Tibial nerve (tissue), 4 donors: ENCODE results near the gene RCAN2. TPM values are rescaled to one million over a fixed set of nuclear protein-coding genes. Genes with fewer than 3 reads are reported as not detected.

ENCODE experiments used
- DNase-seq, 2 donors: peaks; one replicate each; pipeline ENCODE4 v3.0.0-alpha.2; 2019; ENCODE audit warnings: low spot score in 2 of 2
- H3K27ac ChIP-seq, 4 donors: fragments of 200-600 bp; sonication (generic) in 3 of 4; one replicate each; pipeline ENCODE4 v1.5.1; 2017 to 2019; ENCODE audit warnings: mild to moderate bottlenecking in 1 of 4
- H3K27me3 ChIP-seq, 2 donors: fragments of 200-600 bp; sonication (generic) in 1 of 2; one replicate each; pipeline versions ENCODE4 v1.5.1 to v1.6.0; 2017 to 2019
- H3K36me3 ChIP-seq, 3 donors: fragments of 200-600 bp; sonication (generic); one replicate each; pipeline ENCODE4 v1.5.1; 2018 to 2019
- H3K4me1 ChIP-seq, 4 donors: fragments of 200-600 bp; sonication (generic) in 3 of 4; one replicate each; pipeline ENCODE4 v1.5.1; 2017 to 2019
- H3K4me3 ChIP-seq, 4 donors: fragments of 200-600 bp; sonication (generic) in 3 of 4; one replicate each; pipeline ENCODE4 v1.5.1; 2017 to 2019; ENCODE audit warnings: mild to moderate bottlenecking in 1 of 4, moderate library complexity in 1 of 4
- H3K9me3 ChIP-seq, 4 donors: fragments of 200-600 bp; sonication (generic) in 3 of 4; one replicate each; pipeline ENCODE4 v1.5.1; 2017 to 2019
- CTCF ChIP-seq, 5 experiments: fragments of 200-600 bp in 3 of 5; fragments of 450-650 bp in 2 of 5; sonication (generic) in 3 of 5; IDR thresholded peaks; one replicate each; pipeline ENCODE4 v1.5.1; 2016 to 2019; ENCODE audit warnings: antibody characterized with exemption in 5 of 5, mild to moderate bottlenecking in 3 of 5, moderate library complexity in 2 of 5
- EP300 ChIP-seq, 2 donors: sonication (generic); formaldehyde crosslinking; IDR thresholded peaks; one replicate each; pipeline ENCODE4 v1.6.1; 2017; ENCODE audit warnings: antibody characterized with exemption in 2 of 2, mild to moderate bottlenecking in 1 of 2
- POLR2A ChIP-seq, 2 donors: fragments of 450-650 bp; IDR thresholded peaks; one replicate each; pipeline ENCODE4 v1.6.1; 2017; ENCODE audit warnings: antibody characterized with exemption in 2 of 2, mild to moderate bottlenecking in 2 of 2, moderate library complexity in 2 of 2
- WGBS, 2 donors: methylation state at CpG; one replicate each; pipeline ENCODE4 v1.1.5; 2018; 5-methylcytosine and 5-hydroxymethylcytosine counted together
- total RNA-seq, 4 donors: library from RNA; depleted of rRNA; stranded (reverse); fragments of >200 nt; gene quantifications; one replicate each; pipeline ENCODE4 v1.1.0, GENCODE V29; 2016

RCAN2 gene
- total RNA-seq, 4 donors from 2014 or later: 6.6 to 19.4 (median 15.0) TPM

- Histone ChIP-seq H3K4me1 (peaks cover 0 to 18% (median 0%) of the 10 kb centered on the region in 4 donors), H3K9me3 (no peaks in the 10 kb centered on the region), H3K4me3 (no peak overlapping the region), H3K36me3 (no peaks in the 10 kb centered on the region), H3K27ac (no peak overlapping the region), H3K27me3 (peaks cover 0 to 5% of the 10 kb centered on the region in 2 donors)
- DNase-seq: no peak
- 76 to 80% methylated on average over 4 of the region's 4 CpGs for WGBS, 2 donors
- TF ChIP-seq POLR2A (IDR thresholded peaks at IDR 0.05) (no peak), CTCF (IDR thresholded peaks at IDR 0.05) (no peak), EP300 (IDR thresholded peaks at IDR 0.05) (no peak)
These were observed 319.1 kb downstream of the RCAN2 start for GRCh38 chr6:46172176-46172575.

Other genes starting within 250 kb of the RCAN2 start
- 10 to 100 TPM in 1 of 4 donors, 1 to 10 TPM in 3; 3.3 to 12.1 (median 5.6) TPM for gene CYP39A1, start 161.4 kb upstream of the RCAN2 start, total RNA-seq
- gene SLC25A27, start 161.5 kb upstream of the RCAN2 start, total RNA-seq: 10 to 100 TPM; 42.2 to 57.8 (median 50.8) TPM
- 1 to 10 TPM in 2 of 4 donors, under 1 TPM in 2; 0.60 to 2.2 (median 1.2) TPM for gene TDRD6, start 196.4 kb upstream of the RCAN2 start, total RNA-seq
- 1 to 10 TPM in 3 of 4 donors, not detected in 1; 1.5 to 4.8 (median 1.6) TPM for gene PLA2G7, start 243.9 kb upstream of the RCAN2 start, total RNA-seq